ENCODE measurements around the gene RAET1G. TPM values are rescaled to one million over a fixed set of nuclear protein-coding genes. Genes with fewer than 3 reads are reported as not detected.
"Not testable (repeated sequence)": the region's sequence is repeated elsewhere in the genome, so short reads cannot be mapped to it uniquely, and the experiment has no call there.

RAET1G gene
- total and polyA plus RNA-seq, 2 donors (not counting 3 experiments of a cell fraction or from before 2014, with no cell fraction given) = 1.6 to 2.1 TPM

GRCh38 chr6:149929422-149929821 lies 6.5 kb upstream of the RAET1G start:
- BruUV-seq (replicated peaks) = no TSS peak
- H3K9me3 ChIP-seq (replicated peaks; ENCODE audit: control insufficient read depth, insufficient read depth, low read length) = no peaks in the 10 kb centered on the region

DNA sequence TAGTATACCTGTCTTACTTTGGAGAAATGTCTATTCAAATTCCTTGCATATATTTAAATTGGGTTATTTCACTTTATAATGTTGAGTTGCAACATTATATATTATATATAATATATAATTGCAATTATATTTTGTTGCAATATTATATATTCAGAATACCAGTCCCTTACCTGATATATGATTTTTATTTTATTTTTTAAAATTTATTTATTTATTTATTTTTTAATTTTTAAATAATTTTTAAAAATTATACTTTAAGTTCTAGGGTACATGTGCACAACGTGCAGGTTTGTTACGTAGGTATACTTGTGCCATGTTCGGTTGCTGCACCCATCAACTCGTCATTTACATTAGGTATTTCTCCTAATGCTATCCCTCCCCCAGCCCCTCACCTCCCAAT lies 4.1 kb upstream of the RAET1G start:
- POLR2A ChIA-PET; DNase-seq (ENCODE audit: low read depth, low spot score); H3K4me2 ChIP-seq (ENCODE audit: insufficient read depth, low read length); H3K9ac ChIP-seq (replicated peaks; ENCODE audit: extremely low read depth, insufficient read depth, low read length); BruUV-seq (replicated peaks); H3K9me3 ChIP-seq (replicated peaks; ENCODE audit: control insufficient read depth, insufficient read depth, low read length); H3K4me3 ChIP-seq (replicated peaks in 1 of 3; ENCODE audit: insufficient read depth in 1 of 3, low read depth in 1 of 3, low read length in 3 of 3); FAIRE-seq; H3K4me1 ChIP-seq (ENCODE audit: control insufficient read depth, extremely low read depth, insufficient read depth, low read length); H3K36me3 ChIP-seq (ENCODE audit: control insufficient read depth in 2 of 2, extremely low read depth in 1 of 2, insufficient read depth in 2 of 2, low read length in 2 of 2); H4K20me1 ChIP-seq (replicated peaks; ENCODE audit: control insufficient read depth, extremely low read depth, insufficient read depth, low read length); H2AFZ ChIP-seq (ENCODE audit: low read depth, low read length); dilution Hi-C loops (cut with MboI; ENCODE audit: extremely low pct_ligation_motif_present, low sequenced_read_pairs); H3K79me2 ChIP-seq (ENCODE audit: control insufficient read depth, insufficient read depth, low read length); H3K27ac ChIP-seq (ENCODE audit: insufficient read depth, low read depth, low read length); H3K9me1 ChIP-seq (replicated peaks; ENCODE audit: control insufficient read depth, extremely low read depth, insufficient read depth, low read length): not testable (repeated sequence)
- intact Hi-C loops (cut with micrococcal nuclease) = loop anchor here (2.0 to 10.0 kb wide), 2 partner anchors 380 to 902 kb away; partner anchors contain the start of gene PPIL4
- CTCF ChIA-PET = interaction anchor here (0.6 to 1.0 kb wide), 4 partner anchors 80 to 144 kb away, joined by 3 to 4 read pairs (median 4); no protein-coding TSS in a partner anchor
- H3K27me3 ChIP-seq (ENCODE audit: control insufficient read depth in 2 of 2, insufficient read depth in 2 of 2, low read length in 2 of 2) = peaks cover 23 to 24% of the 10 kb centered on the region in 2 experiments

More at GRCh38 chr6:149929422-149929821, 6.5 kb upstream of the RAET1G start:
- no peaks in the 10 kb centered on the region for H3K9me1 ChIP-seq (replicated peaks; ENCODE audit: control insufficient read depth, extremely low read depth, insufficient read depth, low read length)
- H3K4me2 ChIP-seq (ENCODE audit: insufficient read depth, low read length) = no peak overlapping the region
- DNase-seq (ENCODE audit: low read depth, low spot score) (no peak), FAIRE-seq (peak; percentile 18)
- H3K27me3 ChIP-seq (ENCODE audit: control insufficient read depth in 2 of 2, insufficient read depth in 2 of 2, low read length in 2 of 2) = peaks cover 31 to 36% of the 10 kb centered on the region in 2 experiments
- dilution Hi-C loops (cut with MboI; ENCODE audit: extremely low pct_ligation_motif_present, low sequenced_read_pairs) (no loop called here), intact Hi-C loops (cut with micrococcal nuclease) (loop anchor here (10.0 kb wide), 1 partner anchor 905 kb away; no protein-coding TSS in a partner anchor)
- no peak overlapping the region for H2AFZ ChIP-seq (ENCODE audit: low read depth, low read length)
- no peaks in the 10 kb centered on the region for H3K79me2 ChIP-seq (ENCODE audit: control insufficient read depth, insufficient read depth, low read length)
- TF ChIP-seq MYC (IDR thresholded peaks at IDR 0.05; ENCODE audit: low read depth, low read length) (no peak), POLR2A (IDR thresholded peaks at IDR 0.05; ENCODE audit: low read depth, low read length) (no peak), GATA2 (IDR thresholded peaks at IDR 0.05; ENCODE audit: insufficient read depth, insufficient read length, low read depth, low read length) (no peak)
- TF ChIP-seq, protein P1, sequence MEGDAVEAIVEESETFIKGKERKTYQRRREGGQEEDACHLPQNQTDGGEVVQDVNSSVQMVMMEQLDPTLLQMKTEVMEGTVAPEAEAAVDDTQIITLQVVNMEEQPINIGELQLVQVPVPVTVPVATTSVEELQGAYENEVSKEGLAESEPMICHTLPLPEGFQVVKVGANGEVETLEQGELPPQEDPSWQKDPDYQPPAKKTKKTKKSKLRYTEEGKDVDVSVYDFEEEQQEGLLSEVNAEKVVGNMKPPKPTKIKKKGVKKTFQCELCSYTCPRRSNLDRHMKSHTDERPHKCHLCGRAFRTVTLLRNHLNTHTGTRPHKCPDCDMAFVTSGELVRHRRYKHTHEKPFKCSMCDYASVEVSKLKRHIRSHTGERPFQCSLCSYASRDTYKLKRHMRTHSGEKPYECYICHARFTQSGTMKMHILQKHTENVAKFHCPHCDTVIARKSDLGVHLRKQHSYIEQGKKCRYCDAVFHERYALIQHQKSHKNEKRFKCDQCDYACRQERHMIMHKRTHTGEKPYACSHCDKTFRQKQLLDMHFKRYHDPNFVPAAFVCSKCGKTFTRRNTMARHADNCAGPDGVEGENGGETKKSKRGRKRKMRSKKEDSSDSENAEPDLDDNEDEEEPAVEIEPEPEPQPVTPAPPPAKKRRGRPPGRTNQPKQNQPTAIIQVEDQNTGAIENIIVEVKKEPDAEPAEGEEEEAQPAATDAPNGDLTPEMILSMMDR (IDR thresholded peaks at IDR 0.05; ENCODE audit: extremely low read depth in 1 of 2, insufficient read depth in 1 of 2, low read depth in 1 of 2, low read length in 2 of 2) = peak; percentile 53 to 72
- POLR2A ChIA-PET = no interaction called here
- H3K4me1 ChIP-seq (ENCODE audit: control insufficient read depth, extremely low read depth, insufficient read depth, low read length) = peaks cover 4% of the 10 kb centered on the region
- H3K36me3 ChIP-seq (ENCODE audit: control insufficient read depth in 2 of 2, extremely low read depth in 1 of 2, insufficient read depth in 2 of 2, low read length in 2 of 2) = no peaks in the 10 kb centered on the region
- no peak overlapping the region for H3K4me3 ChIP-seq (replicated peaks in 1 of 3; ENCODE audit: insufficient read depth in 1 of 3, low read depth in 1 of 3, low read length in 3 of 3)
- no peak overlapping the region for H3K9ac ChIP-seq (replicated peaks; ENCODE audit: extremely low read depth, insufficient read depth, low read length)
- CTCF ChIA-PET = interaction anchor here (0.6 to 1.0 kb wide), 5 partner anchors 65 to 95 kb away, joined by 3 to 7 read pairs (median 4); no protein-coding TSS in a partner anchor
- H3K27ac ChIP-seq (ENCODE audit: insufficient read depth, low read depth, low read length) = no peak overlapping the region
- no peaks in the 10 kb centered on the region for H4K20me1 ChIP-seq (replicated peaks; ENCODE audit: control insufficient read depth, extremely low read depth, insufficient read depth, low read length)

All from endothelial cell of umbilical vein (primary cell).